ENCODE data around the gene ADAMTS14. TPM values are rescaled to one million over a fixed set of nuclear protein-coding genes. Genes with fewer than 3 reads are reported as not detected.

ADAMTS14 gene
- total RNA-seq, 1 donor from 2014 or later = 1.4 TPM

- peak; percentile 58 for DNase-seq (ENCODE audit: extremely low spot score, unreplicated experiment)
- Mint-ChIP-seq H3K27ac (no peak overlapping the region), H3K4me3 (no peak overlapping the region), H3K27me3 (no peaks in the 10 kb centered on the region), H3K4me1 (ENCODE audit: unreplicated experiment) (peaks cover 9% of the 10 kb centered on the region), H3K9me3 (peaks cover 4% of the 10 kb centered on the region), H3K36me3 (no peaks in the 10 kb centered on the region)
- no peak for TF ChIP-seq CTCF (conservative IDR thresholded peaks at IDR 0.05)
Observed at GRCh38 chr10:70652761-70653657, 19.3 kb upstream of the ADAMTS14 start.

DNA sequence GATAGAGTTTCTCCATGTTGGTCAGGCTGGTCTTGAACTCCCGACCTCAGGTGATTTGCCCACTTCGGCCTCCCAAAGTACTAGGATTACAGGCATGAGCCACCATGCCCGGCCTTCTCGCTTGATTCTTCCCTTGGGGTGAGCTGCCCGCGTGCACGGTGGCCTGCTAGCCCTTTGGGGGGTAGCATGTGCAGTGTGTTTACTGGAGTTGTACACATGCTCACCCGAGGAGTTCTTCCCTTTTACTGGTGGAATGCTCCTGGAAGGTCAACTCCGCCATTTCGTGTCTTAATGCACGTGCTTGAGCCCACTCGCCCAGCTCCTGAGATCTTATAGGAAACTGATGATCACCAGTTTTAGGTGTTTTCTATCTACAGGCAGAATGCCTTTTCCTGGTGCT lies 17.0 kb upstream of the ADAMTS14 start:
- Mint-ChIP-seq H3K9me3 (peaks cover 14% of the 10 kb centered on the region), H3K36me3 (no peaks in the 10 kb centered on the region), H3K27ac (no peak overlapping the region), H3K27me3 (peaks cover 5% of the 10 kb centered on the region), H3K4me1 (ENCODE audit: unreplicated experiment) (peaks cover 9% of the 10 kb centered on the region), H3K4me3 (no peak overlapping the region)
- peak; percentile 45 for DNase-seq (ENCODE audit: extremely low spot score, unreplicated experiment)
- no peak for TF ChIP-seq CTCF (conservative IDR thresholded peaks at IDR 0.05)

DNA sequence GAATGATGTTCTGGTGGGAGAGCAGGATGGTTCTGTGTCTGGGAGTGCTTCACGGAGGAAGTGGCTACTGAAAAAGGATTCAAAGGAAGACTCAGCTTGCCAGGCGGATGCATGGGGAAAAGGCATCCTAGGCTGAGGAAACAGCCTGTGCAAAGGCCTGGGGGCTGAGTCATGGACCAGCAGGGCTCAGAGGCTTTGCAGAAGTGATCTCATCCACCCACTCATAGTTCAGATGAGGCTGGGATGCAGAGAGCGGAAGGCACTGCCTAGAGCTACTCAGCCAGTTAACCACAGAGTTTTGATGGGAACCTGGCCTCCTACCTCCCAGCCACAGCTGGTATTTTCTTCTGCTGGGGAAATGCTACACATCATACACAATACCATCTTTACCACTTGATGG lies 15.8 kb upstream of the ADAMTS14 start:
- H3K27ac Mint-ChIP-seq = no peak overlapping the region
- no peak for TF ChIP-seq CTCF (conservative IDR thresholded peaks at IDR 0.05)
- peaks cover 13% of the 10 kb centered on the region for H3K9me3 Mint-ChIP-seq
- no peak overlapping the region for H3K4me3 Mint-ChIP-seq
- H3K36me3 Mint-ChIP-seq = no peaks in the 10 kb centered on the region
- peak; percentile 51 for DNase-seq (ENCODE audit: extremely low spot score, unreplicated experiment)
- peaks cover 5% of the 10 kb centered on the region for H3K27me3 Mint-ChIP-seq
- H3K4me1 Mint-ChIP-seq (ENCODE audit: unreplicated experiment) = peaks cover 9% of the 10 kb centered on the region

DNA sequence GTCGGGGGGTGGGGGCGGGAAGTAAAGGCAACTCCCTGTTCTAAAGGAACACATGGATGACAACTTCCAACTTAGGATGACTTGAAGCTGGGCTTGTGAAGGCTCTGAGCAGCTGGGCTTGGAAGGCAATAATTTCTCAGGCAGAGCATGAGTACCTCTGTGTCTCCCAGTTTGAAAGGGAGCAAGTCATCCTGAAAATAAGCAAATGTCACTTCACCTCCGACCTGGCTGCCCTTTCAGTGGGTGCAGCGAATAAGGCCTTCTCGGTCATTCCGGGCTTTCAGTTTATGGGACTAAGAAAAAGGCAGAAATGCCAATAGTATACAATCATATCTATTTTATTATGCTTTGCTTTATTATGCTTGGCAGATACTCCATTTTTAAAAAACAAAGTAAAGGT lies 15.3 kb upstream of the ADAMTS14 start:
- TF ChIP-seq CTCF (conservative IDR thresholded peaks at IDR 0.05) = no peak
- H3K27me3 Mint-ChIP-seq = peaks cover 5% of the 10 kb centered on the region
- H3K36me3 Mint-ChIP-seq = no peaks in the 10 kb centered on the region
- peaks cover 10% of the 10 kb centered on the region for H3K4me1 Mint-ChIP-seq (ENCODE audit: unreplicated experiment)
- H3K27ac Mint-ChIP-seq = no peak overlapping the region
- no peak overlapping the region for H3K4me3 Mint-ChIP-seq
- peak; percentile 39 for DNase-seq (ENCODE audit: extremely low spot score, unreplicated experiment)
- H3K9me3 Mint-ChIP-seq = peaks cover 10% of the 10 kb centered on the region

DNA sequence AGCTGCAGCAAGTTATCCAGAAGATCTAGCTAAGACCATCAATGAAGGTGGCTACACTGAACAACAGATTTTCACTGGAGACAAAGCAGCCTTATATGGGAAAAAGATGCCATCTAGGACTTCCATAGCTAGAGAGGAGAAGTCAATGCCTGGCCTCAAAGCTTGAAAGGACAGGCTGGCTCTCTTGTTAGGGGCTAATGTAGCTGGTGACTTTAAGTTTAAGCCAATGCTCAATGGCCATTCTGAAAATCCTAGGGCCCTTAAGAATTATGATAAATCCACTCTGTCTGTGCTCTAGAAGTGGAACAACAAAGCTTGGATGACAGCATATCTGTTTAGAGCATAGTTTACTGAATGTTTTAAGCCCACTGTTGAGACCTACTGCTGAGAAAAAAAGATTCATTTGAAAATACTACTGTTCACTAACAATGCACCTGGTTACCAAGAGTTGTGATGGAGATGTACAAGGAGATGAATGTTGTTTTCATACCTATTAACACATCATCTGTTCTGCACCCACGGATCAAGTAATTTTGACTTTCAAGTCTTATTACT lies 13.6 kb upstream of the ADAMTS14 start:
- Mint-ChIP-seq H3K27ac (no peak overlapping the region), H3K4me1 (ENCODE audit: unreplicated experiment) (peaks cover 5% of the 10 kb centered on the region), H3K27me3 (peaks cover 5% of the 10 kb centered on the region), H3K9me3 (peaks cover 10% of the 10 kb centered on the region), H3K4me3 (no peak overlapping the region), H3K36me3 (no peaks in the 10 kb centered on the region)
- TF ChIP-seq CTCF (conservative IDR thresholded peaks at IDR 0.05) = no peak
- DNase-seq (ENCODE audit: extremely low spot score, unreplicated experiment) = no peak
